ENCODE measurements around the gene KIZ. TPM values are rescaled to one million over a fixed set of nuclear protein-coding genes. Genes with fewer than 3 reads are reported as not detected.

Gene KIZ
- total RNA-seq, 1 donor from 2014 or later: 21.1 TPM

DNA sequence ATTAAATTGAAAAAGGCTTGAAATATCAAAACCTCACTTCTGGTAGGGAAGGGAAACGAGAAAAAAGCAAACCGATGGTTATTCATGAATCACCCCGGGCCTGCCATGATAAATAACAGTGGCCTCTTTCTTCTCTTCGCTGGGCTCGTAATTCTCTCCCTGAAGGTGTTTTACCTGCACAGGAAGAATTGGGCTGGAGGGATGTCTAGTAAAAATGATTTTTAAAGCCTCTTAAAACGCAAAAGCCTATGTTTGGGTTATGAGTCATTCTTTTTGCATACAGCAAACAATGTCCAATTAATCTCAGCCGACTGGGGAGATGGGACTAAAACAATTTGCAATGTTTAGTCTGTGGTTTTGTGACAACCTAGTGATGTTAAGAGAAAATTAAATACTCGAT is 36.5 kb upstream of the KIZ start:
- DNase-seq (ENCODE audit: low spot score in 2 of 2, unreplicated experiment in 2 of 2): no peak
- Mint-ChIP-seq H3K27ac (no peak overlapping the region), H3K4me3 (no peak overlapping the region), H3K27me3 (ENCODE audit: low read depth) (peaks cover 81% of the 10 kb centered on the region), H3K9me3 (no peaks in the 10 kb centered on the region), H3K36me3 (no peaks in the 10 kb centered on the region), H3K4me1 (no peaks in the 10 kb centered on the region)
- TF ChIP-seq, protein P1, sequence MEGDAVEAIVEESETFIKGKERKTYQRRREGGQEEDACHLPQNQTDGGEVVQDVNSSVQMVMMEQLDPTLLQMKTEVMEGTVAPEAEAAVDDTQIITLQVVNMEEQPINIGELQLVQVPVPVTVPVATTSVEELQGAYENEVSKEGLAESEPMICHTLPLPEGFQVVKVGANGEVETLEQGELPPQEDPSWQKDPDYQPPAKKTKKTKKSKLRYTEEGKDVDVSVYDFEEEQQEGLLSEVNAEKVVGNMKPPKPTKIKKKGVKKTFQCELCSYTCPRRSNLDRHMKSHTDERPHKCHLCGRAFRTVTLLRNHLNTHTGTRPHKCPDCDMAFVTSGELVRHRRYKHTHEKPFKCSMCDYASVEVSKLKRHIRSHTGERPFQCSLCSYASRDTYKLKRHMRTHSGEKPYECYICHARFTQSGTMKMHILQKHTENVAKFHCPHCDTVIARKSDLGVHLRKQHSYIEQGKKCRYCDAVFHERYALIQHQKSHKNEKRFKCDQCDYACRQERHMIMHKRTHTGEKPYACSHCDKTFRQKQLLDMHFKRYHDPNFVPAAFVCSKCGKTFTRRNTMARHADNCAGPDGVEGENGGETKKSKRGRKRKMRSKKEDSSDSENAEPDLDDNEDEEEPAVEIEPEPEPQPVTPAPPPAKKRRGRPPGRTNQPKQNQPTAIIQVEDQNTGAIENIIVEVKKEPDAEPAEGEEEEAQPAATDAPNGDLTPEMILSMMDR (IDR thresholded peaks at IDR 0.05; ENCODE audit: unreplicated experiment): no peak

DNA sequence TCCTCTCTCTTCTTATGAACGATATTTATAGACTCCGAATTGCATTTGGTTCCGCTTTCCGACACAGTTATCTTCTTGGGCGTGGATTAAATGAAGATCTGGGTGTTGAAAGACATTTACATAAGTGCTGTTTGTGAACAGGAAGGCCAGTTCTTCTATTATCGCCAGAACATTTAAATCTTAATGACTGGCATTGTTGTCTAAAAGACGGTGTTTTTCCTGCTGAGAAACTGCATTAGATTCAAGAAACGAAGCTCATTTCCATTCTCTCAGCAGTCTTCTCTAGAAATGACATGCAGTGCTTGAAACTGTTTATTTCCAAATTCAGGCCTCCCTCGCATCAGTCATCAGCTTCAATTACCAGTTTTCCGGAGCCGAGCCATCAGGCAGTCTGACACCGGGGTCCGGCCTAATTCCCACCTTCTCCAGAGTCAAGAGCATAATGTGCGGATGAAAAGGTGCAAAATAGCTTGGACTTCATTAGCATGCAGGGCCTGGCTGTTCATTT is 35.7 kb upstream of the KIZ start:
- TF ChIP-seq, protein P1 (IDR thresholded peaks at IDR 0.05; ENCODE audit: unreplicated experiment): no peak
- H3K36me3 Mint-ChIP-seq: no peaks in the 10 kb centered on the region
- no peak overlapping the region for H3K4me3 Mint-ChIP-seq
- no peaks in the 10 kb centered on the region for H3K4me1 Mint-ChIP-seq
- no peak overlapping the region for H3K27ac Mint-ChIP-seq
- DNase-seq (ENCODE audit: low spot score in 2 of 2, unreplicated experiment in 2 of 2): no peak
- peaks cover 82% of the 10 kb centered on the region for H3K27me3 Mint-ChIP-seq (ENCODE audit: low read depth)
- H3K9me3 Mint-ChIP-seq: no peaks in the 10 kb centered on the region

DNA sequence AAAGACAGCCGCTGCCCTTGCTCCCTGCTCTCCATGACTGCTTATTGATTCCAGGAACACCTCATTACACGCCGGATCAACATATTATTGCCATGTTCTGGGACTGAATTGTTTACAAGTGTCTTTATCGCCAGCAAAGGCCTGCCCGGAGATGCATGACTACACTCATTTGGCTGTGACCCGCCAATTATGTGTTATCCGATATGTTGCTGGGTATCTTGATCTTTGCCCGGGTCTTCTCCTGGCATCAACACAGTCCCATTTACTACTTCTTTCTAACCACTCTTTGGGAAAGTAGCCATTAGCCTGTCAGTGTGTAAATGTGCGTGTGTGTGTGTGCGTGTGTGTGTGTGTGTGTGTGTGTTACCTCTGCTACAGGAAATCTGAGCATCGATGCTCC is 35.2 kb upstream of the KIZ start:
- no peaks in the 10 kb centered on the region for H3K9me3 Mint-ChIP-seq
- peaks cover 87% of the 10 kb centered on the region for H3K27me3 Mint-ChIP-seq (ENCODE audit: low read depth)
- no peak overlapping the region for H3K4me3 Mint-ChIP-seq
- TF ChIP-seq, protein P1 (IDR thresholded peaks at IDR 0.05; ENCODE audit: unreplicated experiment): no peak
- H3K36me3 Mint-ChIP-seq: no peaks in the 10 kb centered on the region
- no peak for DNase-seq (ENCODE audit: low spot score in 2 of 2, unreplicated experiment in 2 of 2)
- H3K4me1 Mint-ChIP-seq: no peaks in the 10 kb centered on the region
- no peak overlapping the region for H3K27ac Mint-ChIP-seq

DNA sequence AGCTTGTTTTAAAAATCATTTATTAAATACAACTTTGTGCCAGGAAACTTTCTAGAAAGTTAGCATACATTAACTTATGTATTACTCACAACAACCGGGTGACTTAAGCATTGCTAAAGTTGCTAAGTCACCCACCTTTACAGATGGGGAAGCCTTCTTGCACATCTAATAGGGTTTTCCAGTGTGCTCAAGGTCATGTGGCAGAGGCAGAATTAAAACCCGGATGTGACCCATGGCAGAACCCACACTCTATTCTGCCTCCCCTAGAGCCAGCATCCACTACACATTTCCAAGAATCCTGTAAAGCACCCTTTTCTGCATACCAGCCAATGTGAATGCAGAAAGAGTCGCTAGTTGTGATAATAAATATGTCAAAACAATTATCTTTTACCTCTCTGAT is 33.1 kb upstream of the KIZ start:
- TF ChIP-seq, protein P1 (IDR thresholded peaks at IDR 0.05; ENCODE audit: unreplicated experiment): no peak
- Mint-ChIP-seq H3K36me3 (no peaks in the 10 kb centered on the region), H3K9me3 (no peaks in the 10 kb centered on the region), H3K4me1 (no peaks in the 10 kb centered on the region), H3K4me3 (no peak overlapping the region), H3K27ac (no peak overlapping the region), H3K27me3 (ENCODE audit: low read depth) (peaks cover 99% of the 10 kb centered on the region)
- no peak for DNase-seq (ENCODE audit: low spot score in 2 of 2, unreplicated experiment in 2 of 2)

DNA sequence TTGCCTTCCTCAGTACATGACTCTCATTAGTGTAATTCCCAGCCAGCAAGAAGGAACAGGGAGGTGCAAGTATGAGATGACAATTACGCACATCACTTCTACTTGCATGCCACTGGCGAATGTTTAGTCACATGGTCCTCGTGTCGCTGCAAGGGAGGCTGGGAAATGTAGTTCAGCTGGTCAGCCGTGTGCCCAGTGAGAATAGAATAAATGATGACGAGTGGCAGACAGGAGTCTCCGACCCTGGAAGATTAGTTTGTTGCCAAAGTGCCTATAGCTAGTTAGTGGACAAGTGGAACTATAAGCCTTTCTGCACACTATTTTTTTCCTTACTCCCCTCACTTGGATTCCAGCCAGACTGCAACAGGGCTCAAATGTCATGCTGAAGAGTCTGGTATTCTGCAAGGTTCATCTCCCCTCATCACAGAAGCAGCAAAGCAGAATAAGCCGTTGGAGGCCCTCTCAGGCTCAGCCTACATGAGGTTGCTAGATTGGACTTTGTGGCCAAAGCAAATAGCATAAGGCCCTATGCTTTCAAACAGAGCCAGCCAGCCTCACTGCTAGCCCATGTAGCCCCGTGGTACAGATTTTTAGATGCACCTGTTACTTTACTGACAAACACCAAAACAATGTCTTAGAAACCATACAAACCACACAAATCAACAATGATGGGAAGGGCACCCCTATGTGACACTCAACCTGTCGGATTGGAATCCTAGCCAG is 29.4 kb upstream of the KIZ start:
- Mint-ChIP-seq H3K27ac (no peak overlapping the region), H3K27me3 (ENCODE audit: low read depth) (peaks cover 99% of the 10 kb centered on the region)
- TF ChIP-seq, protein P1 (IDR thresholded peaks at IDR 0.05; ENCODE audit: unreplicated experiment): no peak

More for the DNA sequence above, 29.4 kb upstream of the KIZ start:
- Mint-ChIP-seq H3K9me3 (no peaks in the 10 kb centered on the region), H3K4me1 (peaks cover 6% of the 10 kb centered on the region), H3K4me3 (no peak overlapping the region), H3K36me3 (no peaks in the 10 kb centered on the region)
- DNase-seq (ENCODE audit: low spot score in 2 of 2, unreplicated experiment in 2 of 2): no peak

Measured in mesothelial cell of epicardium (in vitro differentiated cells).